Activated CD4-positive, CD25-positive, alpha-beta regulatory T cell treated with anti-CD3 and anti-CD28 coated beads, Interleukin-2, amount 50 U/mL, for 72 hours (primary cell): ENCODE measurements around the gene CNNM4.

Experiments
- DNase-seq: peaks from one replicate; pipeline ENCODE4 v3.0.0; 2021

Gene CNNM4

GRCh38 chr2:96837575-96837974, 76.9 kb downstream of the CNNM4 start:
- no peak for DNase-seq

DNA sequence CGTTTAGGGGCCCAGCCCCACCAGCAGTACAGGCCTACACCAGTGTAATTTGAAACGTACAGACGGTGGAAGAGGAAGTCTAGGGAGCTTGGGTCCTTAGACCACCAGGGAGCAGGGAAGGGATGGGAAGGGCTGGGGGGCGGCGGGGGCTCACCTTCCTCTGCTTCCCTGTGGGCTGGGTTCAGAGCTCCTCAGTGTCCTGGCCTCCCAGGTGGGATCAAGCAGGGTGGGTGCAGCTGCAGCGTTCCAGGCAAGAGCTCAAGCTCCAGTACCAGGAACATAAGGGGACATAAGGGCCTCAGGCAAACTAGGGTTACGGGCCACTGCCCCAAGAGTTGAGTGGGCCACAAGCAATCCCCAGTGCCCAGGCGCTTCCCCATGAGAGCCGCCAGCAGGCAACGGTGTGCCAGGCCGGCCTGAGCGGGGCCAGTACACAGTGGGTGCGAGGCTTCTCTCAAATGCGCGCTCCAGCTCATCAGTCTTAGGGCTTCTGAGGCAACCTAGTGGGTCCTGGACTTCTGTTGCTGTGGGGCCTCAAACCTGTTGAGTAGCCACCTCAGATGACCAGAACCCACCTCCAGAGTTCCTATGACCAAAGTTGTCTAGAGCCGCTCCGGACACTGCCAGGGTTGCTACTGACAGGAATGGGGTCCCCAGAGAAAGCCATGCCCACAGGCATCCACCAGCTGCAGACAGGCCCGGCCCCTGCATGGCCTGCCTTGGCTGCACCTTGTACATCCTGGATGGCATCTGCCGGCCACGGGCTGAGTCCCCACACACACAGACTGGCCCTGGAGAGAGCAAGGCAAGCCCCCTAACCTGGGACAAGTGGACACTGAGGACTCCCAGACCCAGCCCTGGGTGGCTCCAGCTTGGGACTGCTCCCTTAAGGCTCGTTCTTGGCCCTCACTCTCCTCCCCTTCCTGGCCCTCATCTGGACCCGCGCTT, 77.9 kb downstream of the CNNM4 start:
- DNase-seq, result no peak

GRCh38 chr2:96839293-96839874, 78.7 kb downstream of the CNNM4 start:
- DNase-seq, result peak; percentile 79

- DNase-seq, result no peak
Measured at GRCh38 chr2:96839875-96840850, 79.5 kb downstream of the CNNM4 start.

DNA sequence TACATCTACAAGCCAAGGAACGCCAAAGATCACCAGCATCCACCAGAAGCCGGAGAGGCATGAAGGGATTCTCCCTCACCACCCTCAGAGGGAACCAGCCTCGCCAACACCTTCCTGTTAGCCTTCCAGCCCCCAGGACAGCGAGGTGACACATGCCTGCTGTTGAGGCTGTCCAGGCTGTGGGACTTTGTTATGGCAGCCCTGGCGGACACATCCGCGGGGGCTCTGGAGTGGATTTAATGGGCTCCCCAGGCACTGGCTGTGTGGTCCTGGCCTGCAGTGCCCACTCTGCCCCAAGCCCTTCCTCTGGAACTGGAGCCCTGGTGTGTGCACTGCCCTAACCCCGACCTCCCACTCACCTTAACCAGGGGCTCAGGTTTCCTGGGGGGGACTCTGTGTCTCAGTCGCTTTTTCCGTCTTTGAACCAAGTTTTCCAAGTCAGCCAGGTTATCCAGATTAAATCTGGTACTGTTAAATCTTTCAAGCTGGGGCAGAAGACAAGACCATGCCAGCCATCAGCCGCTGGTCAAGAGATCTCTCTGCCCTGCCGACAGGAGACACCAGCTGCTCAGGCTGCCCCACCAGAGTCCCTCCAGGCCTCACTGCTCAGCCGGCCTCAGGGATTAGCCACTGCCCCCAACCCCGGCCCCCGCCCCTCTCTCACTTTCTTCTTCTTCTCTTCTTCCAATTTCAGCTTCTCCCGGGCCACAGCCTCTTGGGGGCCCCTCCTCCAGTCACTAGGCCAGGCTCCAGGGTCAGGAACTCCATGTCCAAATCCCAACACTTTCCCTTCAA, 81.2 kb downstream of the CNNM4 start:
- DNase-seq, result no peak

DNA sequence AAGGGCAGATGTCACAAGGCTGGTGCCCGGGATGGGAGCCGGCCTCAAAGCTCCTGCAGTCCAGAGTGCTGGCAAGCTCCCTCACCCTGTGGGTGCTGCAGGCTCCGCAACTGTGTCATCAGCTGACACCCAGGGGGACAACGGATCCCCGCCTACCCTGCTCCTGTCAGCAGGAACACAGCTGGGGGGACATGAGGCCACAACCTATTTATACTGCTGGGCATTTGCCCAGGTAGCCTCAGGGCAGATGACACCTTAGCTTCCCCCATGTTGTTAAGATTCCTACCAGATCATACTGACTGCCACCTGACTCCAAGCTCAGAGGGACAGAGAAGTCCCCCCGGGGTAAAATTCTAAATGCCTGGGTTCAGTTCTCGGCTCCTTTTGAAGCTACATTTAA, 81.9 kb downstream of the CNNM4 start:
- DNase-seq, result no peak

DNA sequence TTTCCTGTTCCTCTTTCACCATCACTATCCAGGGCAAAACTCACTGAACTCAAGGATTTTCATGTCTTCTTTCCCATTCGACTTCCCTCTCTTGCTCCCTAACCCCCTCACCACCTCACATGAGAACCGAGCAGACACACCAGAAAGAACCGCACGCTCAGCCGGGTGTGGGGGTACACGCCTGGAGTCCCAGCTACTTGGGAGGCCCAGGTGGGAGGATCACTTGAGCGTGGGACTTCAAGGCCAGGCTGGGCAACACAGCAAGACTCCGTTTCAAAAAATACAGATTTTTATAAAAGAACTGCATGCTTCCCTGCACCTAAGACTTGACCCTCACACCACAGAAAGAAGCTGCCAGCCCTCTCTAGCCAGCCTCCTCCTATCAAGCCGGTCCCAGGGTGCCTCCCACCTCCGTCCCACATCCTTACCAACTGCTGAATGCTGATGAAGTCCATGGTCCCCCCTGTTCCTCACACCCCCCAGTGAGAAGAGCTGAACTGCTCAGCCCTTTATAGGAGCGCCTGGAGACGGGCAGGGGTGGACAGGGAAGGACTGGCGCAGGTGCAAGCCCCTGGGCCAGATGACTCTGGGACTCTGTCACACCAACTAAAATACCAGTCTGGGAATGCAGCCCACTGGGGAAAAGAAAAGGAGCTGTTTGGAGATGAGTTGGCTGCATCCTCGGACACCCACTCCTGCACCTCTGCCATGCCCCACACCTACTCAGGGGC, 83.0 kb downstream of the CNNM4 start, which contains the start of gene ANKRD23:
Gene ANKRD23 (minus strand): TSS at position 484 of the 731 bp plus-strand sequence. CDS start 29 bp downstream, at position 455.
- no peak for DNase-seq

GRCh38 chr2:96844405-96844808, 83.7 kb downstream of the CNNM4 start:
- no peak for DNase-seq

GRCh38 chr2:96846825-96847224, 86.1 kb downstream of the CNNM4 start:
- no peak for DNase-seq

- DNase-seq, result no peak
Measured at GRCh38 chr2:96847586-96847985, 86.9 kb downstream of the CNNM4 start.

GRCh38 chr2:96848264-96848663, 87.6 kb downstream of the CNNM4 start:
- DNase-seq, result no peak

DNA sequence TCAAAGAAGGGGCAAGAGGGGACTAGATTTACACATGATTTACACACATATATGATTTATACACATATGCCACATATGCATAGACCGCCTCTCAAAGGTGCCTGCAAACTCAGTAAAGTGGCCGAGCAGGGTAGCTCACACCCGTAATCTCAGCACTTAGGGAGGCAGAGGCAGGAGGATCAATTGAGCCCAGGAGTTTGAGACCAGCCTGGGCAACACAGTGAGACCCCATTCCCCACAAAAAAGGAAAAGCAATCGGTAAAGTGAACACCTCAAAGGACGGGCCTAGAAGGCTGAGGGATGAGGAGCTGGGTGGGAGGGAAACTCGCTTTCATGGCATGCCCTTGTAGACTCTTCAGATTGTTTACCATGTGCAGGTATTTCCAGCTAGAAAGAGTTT, 92.0 kb downstream of the CNNM4 start:
- no peak for DNase-seq

DNA sequence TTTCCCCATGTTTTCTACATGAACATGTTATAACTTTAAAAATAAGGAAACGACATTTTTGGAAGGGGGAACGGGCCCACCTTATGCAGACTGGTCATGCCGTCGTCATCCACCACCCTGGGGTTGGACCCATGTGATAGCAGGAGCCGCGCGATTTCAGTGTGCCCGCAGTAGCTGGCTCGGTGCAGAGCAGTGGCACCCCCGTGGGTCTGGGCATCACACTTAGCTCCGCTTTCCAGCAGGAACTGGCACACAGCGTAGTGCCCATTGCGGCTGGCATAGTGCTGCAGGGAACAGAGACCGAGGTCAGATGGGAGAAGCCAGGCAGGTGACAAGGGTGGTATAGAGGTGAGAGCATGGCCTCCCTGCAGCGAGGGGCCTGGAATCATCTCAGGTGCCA, 92.6 kb downstream of the CNNM4 start:
- peak; percentile 26 for DNase-seq

DNA sequence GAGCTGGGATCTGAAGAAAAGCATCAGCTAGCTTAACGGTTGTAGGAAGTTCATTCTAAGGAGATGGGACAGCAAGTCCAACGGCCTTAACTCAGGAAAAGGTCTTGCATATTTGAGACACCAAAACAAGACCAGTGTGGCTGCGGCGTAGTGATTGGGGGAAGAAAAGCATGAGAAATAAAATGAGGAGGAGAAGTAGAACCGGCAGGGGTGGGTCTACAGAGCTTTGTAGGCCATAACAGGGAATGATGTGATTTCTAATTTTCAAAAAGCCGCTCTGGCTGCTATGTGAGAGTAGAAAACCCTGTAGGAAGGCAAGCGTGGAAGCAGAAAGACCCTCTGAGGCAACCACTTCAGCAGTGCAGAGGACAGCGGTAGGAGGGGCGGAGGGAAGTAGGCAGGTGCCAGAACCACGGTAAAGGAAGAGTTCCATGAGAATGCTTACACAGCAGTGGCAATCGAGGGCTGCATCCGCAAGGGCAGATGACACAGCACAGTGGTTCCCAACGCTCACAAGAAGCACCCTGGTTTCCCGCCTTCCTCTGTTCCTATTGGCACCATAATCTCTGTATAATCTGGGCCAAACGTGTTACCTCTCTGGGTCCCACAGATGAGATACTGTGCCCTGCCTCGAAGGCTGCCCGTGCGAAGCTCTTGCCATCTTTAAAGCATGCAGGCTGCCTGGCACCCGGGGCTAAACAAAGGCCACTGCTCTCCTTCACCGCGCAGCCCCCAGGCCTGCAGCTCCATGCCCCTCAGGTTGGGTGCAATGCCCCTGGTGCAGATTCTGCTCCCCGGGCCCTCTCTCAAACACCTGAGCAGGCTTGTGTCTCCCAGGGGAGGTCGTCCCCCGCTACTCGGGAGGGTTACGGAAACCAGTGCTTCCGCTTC, 96.3 kb downstream of the CNNM4 start:
- no peak for DNase-seq

DNA sequence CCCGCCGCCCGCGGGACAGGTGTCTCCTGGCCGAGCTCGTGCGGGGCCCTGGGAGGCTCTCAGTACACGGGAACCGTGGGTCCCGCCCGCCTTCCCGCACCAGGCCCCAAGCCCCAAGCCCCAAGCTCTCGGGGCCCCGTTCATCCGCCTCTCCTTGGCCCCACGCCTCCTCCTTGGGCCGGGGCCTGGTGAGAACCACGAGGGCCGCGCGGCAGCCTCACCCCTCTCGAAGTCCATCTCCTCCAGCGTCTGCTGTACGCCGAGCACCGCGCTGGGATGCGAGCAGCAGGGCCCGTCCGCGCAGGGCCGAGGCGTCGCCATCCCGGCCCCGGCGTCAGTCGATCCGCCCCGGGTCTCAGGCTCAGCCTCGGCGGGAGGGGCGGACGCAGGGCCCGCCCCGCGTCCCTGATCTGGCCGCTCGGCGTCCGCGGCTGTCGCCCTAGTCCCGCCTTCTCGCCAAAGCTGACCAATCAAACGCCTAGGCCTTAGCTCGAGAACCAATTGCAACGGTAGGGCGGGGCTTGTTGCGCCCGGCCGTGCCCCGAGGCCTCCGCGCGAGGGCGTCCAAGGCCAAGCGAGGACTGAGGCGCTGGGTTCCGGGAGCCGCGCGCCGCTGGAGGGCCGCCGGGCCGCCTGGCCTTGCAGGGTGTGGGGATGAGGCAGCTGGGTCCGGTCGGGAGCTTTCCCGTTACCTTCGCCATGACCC, 97.1 kb downstream of the CNNM4 start, which contains the start of gene ANKRD39:
Gene ANKRD39 (minus strand): TSS at position 350 of the 706 bp plus-strand sequence. CDS start 29 bp downstream, at position 321.
- DNase-seq, result peak; percentile 98

DNA sequence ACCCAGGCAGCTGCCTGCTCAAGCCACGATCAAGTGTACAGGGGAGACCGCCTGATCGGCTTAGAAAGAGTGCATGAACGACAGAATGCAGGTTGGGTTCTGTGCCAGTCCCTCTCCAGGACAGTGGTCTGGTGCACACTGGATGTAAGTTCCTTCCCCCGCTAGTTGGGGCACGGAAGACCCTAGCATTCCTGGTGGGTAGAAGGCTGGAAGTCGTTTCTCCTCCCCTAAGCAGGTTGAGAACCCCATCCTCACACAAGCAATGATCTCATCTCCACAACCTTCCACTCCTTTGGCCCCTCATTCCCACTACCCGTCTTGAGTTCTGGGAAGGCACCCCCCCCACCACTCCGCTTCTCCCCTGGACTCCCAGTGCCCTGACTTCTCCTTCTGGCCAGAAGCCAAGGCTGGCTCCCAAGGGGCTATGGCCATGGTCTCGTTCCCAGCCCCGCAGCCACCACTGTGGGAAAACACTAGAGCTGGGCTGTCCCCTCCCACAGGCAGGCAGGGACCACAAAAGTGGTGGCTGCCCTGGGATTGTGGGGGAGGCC, 98.5 kb downstream of the CNNM4 start:
- peak; percentile 29 for DNase-seq

GRCh38 chr2:96859681-96860064, 99.0 kb downstream of the CNNM4 start:
- DNase-seq, result no peak

DNA sequence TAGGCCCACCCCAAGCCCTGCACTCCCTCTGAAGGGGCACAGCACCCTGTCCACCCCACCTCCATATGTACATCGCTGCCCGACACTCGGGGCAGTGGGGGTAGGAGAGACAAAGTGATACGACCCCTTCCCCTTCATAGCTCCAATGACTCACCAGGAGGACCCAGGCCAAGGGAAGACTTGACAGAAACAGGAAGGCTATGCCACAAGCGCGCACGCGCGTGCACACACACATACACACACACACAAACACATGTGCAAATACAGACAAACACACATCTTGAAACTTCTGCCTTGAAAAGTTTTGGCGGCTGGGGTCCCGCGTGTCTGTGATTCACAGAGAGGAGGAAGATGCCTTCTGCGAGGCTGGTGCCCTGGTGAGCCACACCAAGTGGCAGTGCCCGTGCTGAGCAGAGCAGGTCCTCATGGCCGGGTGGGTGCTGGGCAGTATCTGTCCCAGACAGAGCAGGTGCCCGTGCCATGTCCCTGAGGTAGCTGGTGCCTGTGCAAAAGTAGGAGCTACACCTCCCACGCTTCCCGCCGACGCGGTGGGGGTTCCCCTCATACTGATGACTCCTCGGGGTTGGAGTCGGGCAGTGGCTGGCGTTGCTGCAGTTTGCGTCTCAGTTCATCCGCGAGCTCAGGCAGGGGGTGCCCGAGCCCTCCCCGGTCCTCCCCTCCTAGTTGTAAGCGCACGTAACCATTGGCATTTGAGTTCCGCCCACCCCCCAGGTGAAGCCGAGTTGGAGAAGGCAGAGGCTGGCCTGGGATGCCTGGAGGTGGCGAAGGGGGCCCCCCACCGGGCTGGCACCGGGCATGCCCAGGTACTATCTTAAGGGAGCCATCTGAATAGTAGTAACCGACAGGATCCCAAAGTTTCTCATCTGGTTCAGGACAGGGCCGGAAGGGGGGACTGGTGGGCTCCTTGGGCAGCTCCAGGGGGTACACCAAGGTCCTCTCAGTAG, 99.6 kb downstream of the CNNM4 start:
- no peak for DNase-seq
